Neural crest cell (in vitro differentiated cells): ENCODE results near the gene KLHDC7B. TPM values are rescaled to one million over a fixed set of nuclear protein-coding genes. Genes with fewer than 3 reads are reported as not detected.

Experiments used
- DNase-seq: peaks from one replicate; pipeline ENCODE4 v3.0.0; 2021; ENCODE audit warnings: low read depth, mixed read lengths, low spot score
- H3K27ac Mint-ChIP-seq: one replicate; pipeline ENCODE4 v1.8.0; 2021; ENCODE audit warnings: mild to moderate bottlenecking, mixed read lengths; ENCODE audit not compliant: unreplicated experiment
- H3K27me3 Mint-ChIP-seq: 2 replicates; pipeline ENCODE4 v1.8.0; 2021; ENCODE audit warnings: low read depth, mild to moderate bottlenecking, mixed read lengths
- H3K36me3 Mint-ChIP-seq: 2 replicates; pipeline ENCODE4 v1.8.0; 2021; ENCODE audit warnings: low read depth, mild to moderate bottlenecking, mixed read lengths
- H3K4me1 Mint-ChIP-seq: 2 replicates; pipeline ENCODE4 v1.8.0; 2021; ENCODE audit warnings: mixed read lengths
- H3K4me3 Mint-ChIP-seq: one replicate; pipeline ENCODE4 v1.8.0; 2021; ENCODE audit warnings: mild to moderate bottlenecking, mixed read lengths
- H3K9me3 Mint-ChIP-seq: 2 replicates; pipeline ENCODE4 v1.8.0; 2021; ENCODE audit warnings: mixed read lengths
- total RNA-seq: library from RNA; stranded (reverse); gene quantifications from 2 replicates; pipeline ENCODE4 v1.2.1, GENCODE V29; 2021
- TF ChIP-seq, protein P1 (sequence below): fragments of 200-600 bp; sonication (generic); conservative IDR thresholded peaks from 2 replicates; pipeline ENCODE4 v1.5.0; 2021; ENCODE audit warnings: antibody characterized with exemption, mild to moderate bottlenecking

Gene KLHDC7B
- total RNA-seq, 1 donor from 2014 or later: 0.07 TPM

DNA sequence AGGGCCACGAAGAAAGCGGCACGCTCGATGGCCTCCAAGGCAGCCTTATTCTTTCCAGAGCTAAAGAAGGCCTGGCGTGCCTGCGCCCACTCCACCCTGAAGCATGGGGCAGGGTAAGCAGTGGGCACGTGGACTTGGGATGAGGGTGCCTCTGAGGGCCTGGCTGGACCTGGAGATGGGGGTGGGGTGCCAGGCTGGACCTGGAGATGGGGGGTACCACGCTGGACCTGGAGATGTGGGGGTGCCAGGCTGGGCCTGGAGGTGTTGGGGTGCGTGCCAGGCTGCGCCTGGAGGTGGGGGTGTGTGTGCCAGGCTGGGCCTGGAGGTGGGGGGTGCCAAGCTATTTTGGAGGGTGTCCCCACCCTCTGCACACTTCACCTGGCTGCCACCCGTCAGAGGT is 27.3 kb downstream of the KLHDC7B start:
- TF ChIP-seq, protein P1, sequence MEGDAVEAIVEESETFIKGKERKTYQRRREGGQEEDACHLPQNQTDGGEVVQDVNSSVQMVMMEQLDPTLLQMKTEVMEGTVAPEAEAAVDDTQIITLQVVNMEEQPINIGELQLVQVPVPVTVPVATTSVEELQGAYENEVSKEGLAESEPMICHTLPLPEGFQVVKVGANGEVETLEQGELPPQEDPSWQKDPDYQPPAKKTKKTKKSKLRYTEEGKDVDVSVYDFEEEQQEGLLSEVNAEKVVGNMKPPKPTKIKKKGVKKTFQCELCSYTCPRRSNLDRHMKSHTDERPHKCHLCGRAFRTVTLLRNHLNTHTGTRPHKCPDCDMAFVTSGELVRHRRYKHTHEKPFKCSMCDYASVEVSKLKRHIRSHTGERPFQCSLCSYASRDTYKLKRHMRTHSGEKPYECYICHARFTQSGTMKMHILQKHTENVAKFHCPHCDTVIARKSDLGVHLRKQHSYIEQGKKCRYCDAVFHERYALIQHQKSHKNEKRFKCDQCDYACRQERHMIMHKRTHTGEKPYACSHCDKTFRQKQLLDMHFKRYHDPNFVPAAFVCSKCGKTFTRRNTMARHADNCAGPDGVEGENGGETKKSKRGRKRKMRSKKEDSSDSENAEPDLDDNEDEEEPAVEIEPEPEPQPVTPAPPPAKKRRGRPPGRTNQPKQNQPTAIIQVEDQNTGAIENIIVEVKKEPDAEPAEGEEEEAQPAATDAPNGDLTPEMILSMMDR: no peak
- Mint-ChIP-seq H3K27ac (no peak overlapping the region), H3K4me1 (no peaks in the 10 kb centered on the region), H3K27me3 (no peaks in the 10 kb centered on the region), H3K9me3 (no peaks in the 10 kb centered on the region), H3K4me3 (no peak overlapping the region), H3K36me3 (peaks cover 2% of the 10 kb centered on the region)
- DNase-seq: no peak

DNA sequence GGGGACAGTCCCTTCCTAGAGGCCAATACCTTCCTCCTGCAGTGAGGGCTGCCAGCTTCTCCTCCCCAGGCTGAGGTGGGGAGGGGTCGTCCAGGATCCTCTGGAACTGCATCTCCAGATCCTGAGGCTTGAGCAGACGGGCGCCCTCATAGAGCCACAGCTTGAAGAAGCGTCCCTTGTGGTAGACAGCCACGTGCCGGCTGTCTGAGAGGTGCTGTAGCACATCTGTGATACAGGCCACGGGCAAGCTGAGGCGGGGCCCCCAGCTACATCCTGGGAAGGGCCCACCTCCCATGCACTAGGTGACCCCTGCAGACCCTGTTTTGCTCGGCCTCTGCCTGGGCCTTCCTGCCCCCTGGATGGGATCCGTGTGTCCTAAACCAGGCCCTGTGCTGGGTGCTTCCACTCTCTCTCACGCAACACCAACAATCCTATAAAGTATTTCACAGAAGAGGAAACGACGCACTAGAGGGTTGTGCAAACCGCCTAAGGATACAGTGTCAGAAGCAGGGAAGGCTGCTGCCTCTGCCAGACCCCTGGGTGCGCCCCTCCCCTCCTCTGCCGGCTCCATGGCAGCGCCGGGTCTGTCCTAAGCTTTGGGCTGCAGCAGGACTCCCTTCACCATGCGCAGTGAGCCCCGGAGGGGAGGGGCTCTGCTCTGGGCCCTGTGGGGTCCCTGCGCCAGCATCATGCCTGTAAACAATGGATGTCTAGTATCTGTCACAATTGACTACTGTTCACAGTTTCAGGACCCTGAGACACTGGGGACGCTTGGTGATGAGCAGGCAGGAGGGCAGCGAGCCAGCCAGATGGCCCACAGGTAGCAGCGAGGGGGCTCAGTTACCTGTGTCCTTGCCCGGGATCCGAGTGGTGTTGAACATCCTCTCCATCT is 28.0 kb downstream of the KLHDC7B start:
- no peak overlapping the region for H3K27ac Mint-ChIP-seq
- no peaks in the 10 kb centered on the region for H3K27me3 Mint-ChIP-seq
- TF ChIP-seq, protein P1: no peak
- no peak overlapping the region for H3K4me3 Mint-ChIP-seq
- peaks cover 2% of the 10 kb centered on the region for H3K36me3 Mint-ChIP-seq
- no peak for DNase-seq
- no peaks in the 10 kb centered on the region for H3K4me1 Mint-ChIP-seq
- H3K9me3 Mint-ChIP-seq: no peaks in the 10 kb centered on the region

DNA sequence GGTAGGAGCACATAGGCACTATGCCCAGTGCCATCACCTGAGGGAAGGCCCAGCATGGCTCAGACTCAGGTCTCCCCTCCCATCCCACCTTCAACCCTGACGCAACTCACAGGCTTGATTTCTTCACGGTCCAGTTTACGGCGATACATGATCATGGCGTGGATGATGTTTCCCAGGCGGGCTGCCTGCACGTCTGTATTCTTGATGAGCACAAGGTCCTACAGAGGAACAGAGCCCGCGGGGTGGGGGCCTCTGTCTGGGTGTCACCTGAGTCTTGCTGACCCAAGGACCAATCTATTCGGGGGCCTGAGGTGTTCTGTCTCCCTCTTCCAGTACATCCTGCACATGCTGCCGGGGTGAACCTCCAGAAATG is 28.7 kb downstream of the KLHDC7B start:
- TF ChIP-seq, protein P1: no peak
- no peak overlapping the region for H3K4me3 Mint-ChIP-seq
- no peak for DNase-seq
- H3K4me1 Mint-ChIP-seq: no peaks in the 10 kb centered on the region
- H3K27ac Mint-ChIP-seq: no peak overlapping the region
- no peaks in the 10 kb centered on the region for H3K27me3 Mint-ChIP-seq
- H3K36me3 Mint-ChIP-seq: peaks cover under 1% of the 10 kb centered on the region
- no peaks in the 10 kb centered on the region for H3K9me3 Mint-ChIP-seq

DNA sequence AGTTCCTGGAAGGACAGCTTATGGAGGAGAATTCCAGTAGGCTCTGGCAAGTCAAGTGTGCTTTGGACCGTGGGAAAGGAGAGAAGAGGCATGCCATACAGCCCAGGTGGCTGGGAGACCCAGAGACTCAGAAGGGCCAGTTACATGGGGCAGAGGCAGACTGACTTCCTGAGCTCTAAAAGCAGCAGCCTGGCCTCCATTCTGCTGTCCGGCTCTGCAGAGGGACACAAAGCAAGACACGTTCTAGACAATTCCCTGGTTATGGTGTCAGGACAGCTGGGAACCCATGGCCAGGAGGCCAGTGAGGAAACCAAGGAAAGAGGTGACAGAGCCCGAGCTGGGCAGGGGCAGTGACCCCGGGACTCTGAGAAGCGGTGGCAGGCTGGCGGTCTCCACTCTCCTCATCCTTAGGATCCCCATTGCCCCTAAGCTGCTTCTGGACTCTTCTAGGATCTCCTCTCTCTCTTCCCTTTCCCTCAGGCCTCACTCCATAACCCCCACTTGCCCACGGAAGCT is 29.8 kb downstream of the KLHDC7B start:
- Mint-ChIP-seq H3K36me3 (no peaks in the 10 kb centered on the region), H3K4me1 (no peaks in the 10 kb centered on the region), H3K27ac (no peak overlapping the region), H3K27me3 (no peaks in the 10 kb centered on the region), H3K4me3 (peak overlapping the region; percentile 47), H3K9me3 (no peaks in the 10 kb centered on the region)
- TF ChIP-seq, protein P1: no peak
- DNase-seq: no peak

DNA sequence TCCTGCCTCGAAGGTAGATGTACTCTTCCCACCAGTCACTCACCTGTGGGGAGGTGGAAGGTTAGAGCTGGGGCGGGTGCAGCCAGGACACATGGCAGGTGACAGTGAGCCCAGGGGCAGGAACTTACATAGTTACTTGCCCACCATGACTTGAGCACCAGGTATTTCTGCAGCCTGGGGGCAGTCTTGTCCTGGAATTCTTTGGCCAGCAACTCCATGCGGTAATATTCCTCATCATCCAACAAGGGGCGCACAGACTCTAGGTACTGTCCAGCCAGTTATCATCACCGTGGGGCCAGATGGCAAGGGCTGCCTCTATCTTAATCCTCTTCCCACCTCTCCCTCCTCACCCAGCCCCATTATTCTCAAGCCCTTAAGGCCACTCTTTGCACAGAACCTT is 30.4 kb downstream of the KLHDC7B start:
- H3K9me3 Mint-ChIP-seq: no peaks in the 10 kb centered on the region
- DNase-seq: peak; percentile 22
- no peaks in the 10 kb centered on the region for H3K4me1 Mint-ChIP-seq
- TF ChIP-seq, protein P1: peak; percentile 35
- no peak overlapping the region for H3K27ac Mint-ChIP-seq
- H3K27me3 Mint-ChIP-seq: no peaks in the 10 kb centered on the region
- H3K4me3 Mint-ChIP-seq: peak overlapping the region; percentile 81
- no peaks in the 10 kb centered on the region for H3K36me3 Mint-ChIP-seq
